ENCODE data around the gene RGS3. TPM values are rescaled to one million over a fixed set of nuclear protein-coding genes. Genes with fewer than 3 reads are reported as not detected.

RGS3 gene
- polyA plus RNA-seq, 1 of the 3 experiments (the other 2 are of a cell fraction), result 50.6 TPM

DNA sequence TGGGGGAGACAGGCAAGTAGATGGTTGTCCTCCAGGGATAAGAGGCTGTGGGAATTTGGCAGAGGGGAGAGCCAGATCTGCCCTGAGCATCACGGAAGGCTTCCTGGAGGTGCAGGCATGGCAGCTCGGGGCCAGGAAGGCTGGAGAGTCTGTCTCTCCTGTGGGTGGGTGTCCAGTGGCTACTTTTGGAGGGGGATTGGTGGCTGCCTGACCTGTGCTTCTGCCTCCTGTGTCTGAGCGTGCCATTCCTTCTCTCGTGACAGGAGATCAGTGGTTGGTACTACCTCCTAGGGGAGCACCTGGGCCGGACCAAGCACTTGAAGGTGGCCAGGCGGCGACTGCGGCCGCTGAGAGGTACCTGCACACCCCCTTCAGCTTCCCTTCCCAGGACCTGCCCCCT lies 33.5 kb downstream of the RGS3 start:
- no peak overlapping the region for H3K4me3 ChIP-seq (ENCODE audit: low read depth in 2 of 2, low read length in 1 of 2)
- no peak overlapping the region for H2AFZ ChIP-seq (ENCODE audit: low read depth)
- no peaks in the 10 kb centered on the region for H3K9me2 ChIP-seq
- no peaks in the 10 kb centered on the region for H3K9me3 ChIP-seq
- no peak for DNase-seq
- no peaks in the 10 kb centered on the region for H3K27me3 ChIP-seq (ENCODE audit: insufficient read depth)
- H3K79me2 ChIP-seq (ENCODE audit: insufficient read depth), result no peaks in the 10 kb centered on the region
- no peak overlapping the region for H3K9ac ChIP-seq
- H3K36me3 ChIP-seq (replicated peaks in 1 of 2; ENCODE audit: control insufficient read depth in 1 of 2, insufficient read depth in 2 of 2, low read length in 1 of 2), result no peaks in the 10 kb centered on the region
- H3K27ac ChIP-seq (ENCODE audit: low read depth in 2 of 2, low read length in 1 of 2), result no peak overlapping the region
- ChIA-PET CTCF (no interaction called here), POLR2A (interaction anchor here (1.0 kb wide), 1 partner anchor 28 kb away, joined by 3 read pairs; no protein-coding TSS in a partner anchor)
- H3F3A ChIP-seq (replicated peaks; ENCODE audit: insufficient read depth), result no peaks in the 10 kb centered on the region
- no peaks in the 10 kb centered on the region for H4K20me1 ChIP-seq (ENCODE audit: insufficient read depth)
- no peak overlapping the region for H3K4me2 ChIP-seq
- TF ChIP-seq POLR2AphosphoS5 (IDR thresholded peaks at IDR 0.05; ENCODE audit: low read depth, low read length) (no peak), MXI1 (IDR thresholded peaks at IDR 0.05; ENCODE audit: low read depth, low read length) (no peak), RAD21 (IDR thresholded peaks at IDR 0.05; ENCODE audit: low read length) (no peak), EZH2phosphoT487 (IDR thresholded peaks at IDR 0.05; ENCODE audit: borderline replicate concordance, low read depth) (no peak), SIN3A (IDR thresholded peaks at IDR 0.05; ENCODE audit: borderline replicate concordance, low read depth, low read length) (no peak), NFIC (IDR thresholded peaks at IDR 0.05; ENCODE audit: borderline replicate concordance) (no peak), CHD2 (IDR thresholded peaks at IDR 0.05; ENCODE audit: low read length, partially characterized antibody) (no peak), RCOR1 (IDR thresholded peaks at IDR 0.05; ENCODE audit: low read length) (no peak), JUND (IDR thresholded peaks at IDR 0.05) (no peak), TAF1 (IDR thresholded peaks at IDR 0.05; ENCODE audit: borderline replicate concordance, low read depth, low read length) (no peak)
- TF ChIP-seq, protein P1, sequence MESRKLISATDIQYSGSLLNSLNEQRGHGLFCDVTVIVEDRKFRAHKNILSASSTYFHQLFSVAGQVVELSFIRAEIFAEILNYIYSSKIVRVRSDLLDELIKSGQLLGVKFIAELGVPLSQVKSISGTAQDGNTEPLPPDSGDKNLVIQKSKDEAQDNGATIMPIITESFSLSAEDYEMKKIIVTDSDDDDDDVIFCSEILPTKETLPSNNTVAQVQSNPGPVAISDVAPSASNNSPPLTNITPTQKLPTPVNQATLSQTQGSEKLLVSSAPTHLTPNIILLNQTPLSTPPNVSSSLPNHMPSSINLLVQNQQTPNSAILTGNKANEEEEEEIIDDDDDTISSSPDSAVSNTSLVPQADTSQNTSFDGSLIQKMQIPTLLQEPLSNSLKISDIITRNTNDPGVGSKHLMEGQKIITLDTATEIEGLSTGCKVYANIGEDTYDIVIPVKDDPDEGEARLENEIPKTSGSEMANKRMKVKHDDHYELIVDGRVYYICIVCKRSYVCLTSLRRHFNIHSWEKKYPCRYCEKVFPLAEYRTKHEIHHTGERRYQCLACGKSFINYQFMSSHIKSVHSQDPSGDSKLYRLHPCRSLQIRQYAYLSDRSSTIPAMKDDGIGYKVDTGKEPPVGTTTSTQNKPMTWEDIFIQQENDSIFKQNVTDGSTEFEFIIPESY (IDR thresholded peaks at IDR 0.05; ENCODE audit: borderline replicate concordance, low read depth), result no peak
- 94% methylated on average over 5 of the region's 9 CpGs for WGBS (ENCODE audit: low lambda C conversion rate)
- H3K4me1 ChIP-seq (ENCODE audit: control insufficient read depth in 1 of 2, insufficient read depth in 2 of 2, low read depth in 1 of 2, low read length in 1 of 2), result peaks cover 6 to 12% of the 10 kb centered on the region in 2 experiments; a peak in 2 of 4 replicates

DNA sequence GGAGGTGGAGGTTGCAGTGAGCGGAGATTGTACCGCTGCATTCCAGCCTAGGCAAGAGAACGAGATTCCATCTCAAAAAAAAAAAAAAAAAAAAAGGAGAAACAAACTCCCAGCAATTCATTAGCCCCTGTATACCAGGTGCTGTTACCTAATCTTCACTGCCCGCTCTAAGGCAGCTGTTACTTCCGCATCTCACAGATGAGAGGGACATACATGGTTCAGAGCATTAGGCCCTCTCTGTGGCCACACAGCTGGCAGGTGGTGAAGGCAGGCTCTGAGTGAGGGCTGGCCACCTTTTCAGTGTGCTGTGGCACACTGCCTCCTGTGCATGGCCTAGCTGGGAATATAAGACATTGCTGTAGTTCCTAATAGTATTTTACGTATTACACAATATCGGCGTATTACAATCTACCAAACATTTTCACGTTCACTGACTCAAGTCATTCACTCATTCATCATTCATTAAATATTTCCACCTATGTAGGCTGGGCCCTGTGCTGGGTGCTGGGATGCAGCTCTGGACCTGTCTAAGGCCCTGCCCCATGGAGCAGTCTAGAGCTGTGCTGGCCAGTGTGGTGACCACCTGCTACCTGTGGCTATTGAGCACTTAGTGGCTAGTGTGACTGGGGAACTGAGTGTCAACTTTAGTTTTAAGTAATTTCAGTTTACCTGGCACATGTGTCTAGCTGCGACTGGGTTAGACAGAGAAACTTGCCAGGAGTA lies 35.8 kb downstream of the RGS3 start:
- POLR2A ChIA-PET, result no interaction called here
- WGBS (ENCODE audit: low lambda C conversion rate), result 91% methylated on average over 10 of the region's 10 CpGs
- no peaks in the 10 kb centered on the region for H3K27me3 ChIP-seq (ENCODE audit: insufficient read depth)

More for the DNA sequence above, 35.8 kb downstream of the RGS3 start:
- peaks cover 0 to 11% of the 10 kb centered on the region in 2 experiments; a peak in 1 of 4 replicates for H3K4me1 ChIP-seq (ENCODE audit: control insufficient read depth in 1 of 2, insufficient read depth in 2 of 2, low read depth in 1 of 2, low read length in 1 of 2)
- H3K79me2 ChIP-seq (ENCODE audit: insufficient read depth), result no peaks in the 10 kb centered on the region
- CTCF ChIA-PET, result interaction anchor here (0.8 to 1.3 kb wide), 2 partner anchors 11 to 156 kb away, joined by 3 read pairs; no protein-coding TSS in a partner anchor
- H3K27ac ChIP-seq (ENCODE audit: low read depth in 2 of 2, low read length in 1 of 2), result no peak overlapping the region
- H4K20me1 ChIP-seq (ENCODE audit: insufficient read depth), result no peaks in the 10 kb centered on the region
- H3K9ac ChIP-seq, result no peak overlapping the region
- H3F3A ChIP-seq (replicated peaks; ENCODE audit: insufficient read depth), result no peaks in the 10 kb centered on the region
- no peaks in the 10 kb centered on the region for H3K9me3 ChIP-seq
- TF ChIP-seq TAF1 (IDR thresholded peaks at IDR 0.05; ENCODE audit: borderline replicate concordance, low read depth, low read length) (no peak), RAD21 (IDR thresholded peaks at IDR 0.05; ENCODE audit: low read length) (no peak), TEAD4 (IDR thresholded peaks at IDR 0.05; ENCODE audit: borderline replicate concordance, insufficient read depth) (no peak), MEF2A (IDR thresholded peaks at IDR 0.05; ENCODE audit: borderline replicate concordance, low read depth) (no peak), EP300 (IDR thresholded peaks at IDR 0.05; ENCODE audit: borderline replicate concordance in 1 of 2, low read depth in 1 of 2, low read length in 1 of 2) (no peak), SMC3 (IDR thresholded peaks at IDR 0.05; ENCODE audit: low read depth, low read length) (no peak), YY1 (IDR thresholded peaks at IDR 0.05; ENCODE audit: low read depth) (no peak), FOSL2 (IDR thresholded peaks at IDR 0.05; ENCODE audit: borderline replicate concordance, low read depth) (no peak), GATA2 (CRISPR knock-in tag; IDR thresholded peaks at IDR 0.05) (no peak)
- TF ChIP-seq, protein P2, sequence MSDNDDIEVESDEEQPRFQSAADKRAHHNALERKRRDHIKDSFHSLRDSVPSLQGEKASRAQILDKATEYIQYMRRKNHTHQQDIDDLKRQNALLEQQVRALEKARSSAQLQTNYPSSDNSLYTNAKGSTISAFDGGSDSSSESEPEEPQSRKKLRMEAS (IDR thresholded peaks at IDR 0.05; ENCODE audit: low read depth), result no peak
- TF ChIP-seq, protein P3, sequence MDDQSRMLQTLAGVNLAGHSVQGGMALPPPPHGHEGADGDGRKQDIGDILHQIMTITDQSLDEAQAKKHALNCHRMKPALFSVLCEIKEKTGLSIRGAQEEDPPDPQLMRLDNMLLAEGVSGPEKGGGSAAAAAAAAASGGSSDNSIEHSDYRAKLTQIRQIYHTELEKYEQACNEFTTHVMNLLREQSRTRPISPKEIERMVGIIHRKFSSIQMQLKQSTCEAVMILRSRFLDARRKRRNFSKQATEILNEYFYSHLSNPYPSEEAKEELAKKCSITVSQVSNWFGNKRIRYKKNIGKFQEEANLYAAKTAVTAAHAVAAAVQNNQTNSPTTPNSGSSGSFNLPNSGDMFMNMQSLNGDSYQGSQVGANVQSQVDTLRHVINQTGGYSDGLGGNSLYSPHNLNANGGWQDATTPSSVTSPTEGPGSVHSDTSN (IDR thresholded peaks at IDR 0.05), result no peak
- DNase-seq, result no peak
- H3K9me2 ChIP-seq, result no peaks in the 10 kb centered on the region
- H2AFZ ChIP-seq (ENCODE audit: low read depth), result no peak overlapping the region
- H3K4me3 ChIP-seq (ENCODE audit: low read depth in 2 of 2, low read length in 1 of 2), result no peak overlapping the region
- no peaks in the 10 kb centered on the region for H3K36me3 ChIP-seq (replicated peaks in 1 of 2; ENCODE audit: control insufficient read depth in 1 of 2, insufficient read depth in 2 of 2, low read length in 1 of 2)
- no peak overlapping the region for H3K4me2 ChIP-seq
